Measurements from ENCODE around the gene TRPV3. TPM values are rescaled to one million over a fixed set of nuclear protein-coding genes. Genes with fewer than 3 reads are reported as not detected.

The TRPV3 gene
- total RNA-seq, 4 donors from 2014 or later, result 21.8 to 33.2 (median 25.1) TPM

DNA sequence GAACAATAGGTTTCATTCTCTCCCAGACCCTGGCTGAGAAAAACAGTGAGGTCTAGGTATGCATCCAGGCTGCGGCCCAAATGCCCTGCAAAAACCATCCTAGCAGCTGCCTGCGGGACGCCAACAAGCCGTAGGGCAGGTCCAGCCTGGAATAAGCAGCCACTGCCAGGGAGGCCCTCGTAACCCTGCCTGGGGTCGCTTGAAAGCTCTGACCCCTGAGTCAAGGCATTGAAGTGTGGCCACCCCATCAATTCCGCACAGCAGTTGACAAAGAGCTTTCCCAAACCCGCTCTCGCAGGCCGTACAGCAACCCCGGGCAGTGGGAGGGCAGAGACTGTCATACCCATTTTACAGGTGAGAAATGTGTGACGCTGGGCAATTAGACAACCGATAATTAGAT, 40.5 kb upstream of the TRPV3 start:
- no peak for TF ChIP-seq POLR2A (IDR thresholded peaks at IDR 0.05)
- TF ChIP-seq, protein P1, sequence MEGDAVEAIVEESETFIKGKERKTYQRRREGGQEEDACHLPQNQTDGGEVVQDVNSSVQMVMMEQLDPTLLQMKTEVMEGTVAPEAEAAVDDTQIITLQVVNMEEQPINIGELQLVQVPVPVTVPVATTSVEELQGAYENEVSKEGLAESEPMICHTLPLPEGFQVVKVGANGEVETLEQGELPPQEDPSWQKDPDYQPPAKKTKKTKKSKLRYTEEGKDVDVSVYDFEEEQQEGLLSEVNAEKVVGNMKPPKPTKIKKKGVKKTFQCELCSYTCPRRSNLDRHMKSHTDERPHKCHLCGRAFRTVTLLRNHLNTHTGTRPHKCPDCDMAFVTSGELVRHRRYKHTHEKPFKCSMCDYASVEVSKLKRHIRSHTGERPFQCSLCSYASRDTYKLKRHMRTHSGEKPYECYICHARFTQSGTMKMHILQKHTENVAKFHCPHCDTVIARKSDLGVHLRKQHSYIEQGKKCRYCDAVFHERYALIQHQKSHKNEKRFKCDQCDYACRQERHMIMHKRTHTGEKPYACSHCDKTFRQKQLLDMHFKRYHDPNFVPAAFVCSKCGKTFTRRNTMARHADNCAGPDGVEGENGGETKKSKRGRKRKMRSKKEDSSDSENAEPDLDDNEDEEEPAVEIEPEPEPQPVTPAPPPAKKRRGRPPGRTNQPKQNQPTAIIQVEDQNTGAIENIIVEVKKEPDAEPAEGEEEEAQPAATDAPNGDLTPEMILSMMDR (IDR thresholded peaks at IDR 0.05), result no peak
- 87% methylated on average over 13 of the region's 13 CpGs for WGBS, 2 donors
- intact Hi-C loops (cut with DNase I; ENCODE audit: low total_unique reads), result no loop called here
- no peak for DNase-seq (ENCODE audit: low spot score in 2 of 2)
- no peak overlapping the region for H3K4me3 ChIP-seq (ENCODE audit: low read depth, poor library complexity, severe bottlenecking)

DNA sequence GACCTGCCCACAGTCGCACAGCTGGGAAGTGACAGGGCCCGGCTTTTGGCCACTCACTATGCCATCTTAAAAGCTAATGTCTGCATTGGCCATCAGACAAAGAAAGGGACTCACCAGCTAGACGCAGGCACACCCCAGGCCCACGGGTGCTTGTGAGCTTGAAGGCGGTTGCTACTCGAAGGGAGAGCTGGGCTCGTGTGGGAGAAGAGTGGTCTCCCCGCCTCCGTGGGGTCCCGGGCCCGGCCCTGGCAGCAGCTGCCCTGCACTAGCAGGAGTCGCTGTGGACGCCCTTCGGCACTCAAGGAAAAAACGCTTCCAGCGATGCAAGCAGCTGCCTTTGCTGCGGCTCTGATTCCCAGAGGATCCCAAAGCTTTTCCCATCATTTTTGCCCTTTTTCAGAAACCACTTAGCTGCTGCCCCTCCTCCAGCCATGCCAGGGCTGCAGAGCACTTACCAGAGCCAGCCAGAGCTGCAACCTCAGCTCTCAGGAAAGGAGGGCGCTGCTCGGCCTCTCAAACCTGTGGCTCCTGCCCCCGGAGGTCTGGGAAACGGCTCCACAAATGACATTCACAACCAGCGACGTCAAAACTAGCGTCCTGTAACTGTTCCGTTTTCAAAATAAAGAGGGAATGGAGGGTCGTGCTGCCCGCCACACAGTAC, 39.3 kb upstream of the TRPV3 start:
- no peak for DNase-seq (ENCODE audit: low spot score in 2 of 2)
- no peak overlapping the region for H3K4me3 ChIP-seq (ENCODE audit: low read depth, poor library complexity, severe bottlenecking)
- intact Hi-C loops (cut with DNase I; ENCODE audit: low total_unique reads), result no loop called here
- TF ChIP-seq, protein P1 (IDR thresholded peaks at IDR 0.05), result no peak
- TF ChIP-seq POLR2A (IDR thresholded peaks at IDR 0.05), result no peak
- 92% methylated on average over 25 to 27 of the region's 27 CpGs for whole genome bisulfite sequencing, 2 donors

DNA sequence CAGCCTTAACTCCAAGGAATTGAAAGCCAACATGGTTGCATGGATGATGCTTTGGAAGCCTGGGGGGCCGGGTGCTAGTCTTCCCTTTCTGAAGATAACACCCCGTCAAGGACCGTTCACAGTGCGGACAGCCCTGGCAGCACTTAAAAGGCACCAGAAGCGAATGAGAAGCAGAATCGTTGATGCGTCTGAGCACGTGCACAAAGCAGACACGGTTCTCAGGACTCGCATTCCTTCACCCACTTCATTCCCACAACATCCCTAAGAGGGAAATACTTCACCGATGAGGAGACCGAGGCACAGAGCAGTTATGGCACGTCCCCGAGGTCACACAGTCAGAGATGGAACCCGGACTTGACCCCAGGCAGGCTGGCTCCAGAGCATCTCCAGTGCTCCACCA, 37.4 kb upstream of the TRPV3 start:
- WGBS, 2 donors, result 77 to 80% methylated on average over 15 of the region's 15 CpGs
- DNase-seq (ENCODE audit: low spot score in 2 of 2), result no peak
- no peak for TF ChIP-seq POLR2A (IDR thresholded peaks at IDR 0.05)
- TF ChIP-seq, protein P1 (IDR thresholded peaks at IDR 0.05), result no peak
- H3K4me3 ChIP-seq (ENCODE audit: low read depth, poor library complexity, severe bottlenecking), result no peak overlapping the region
- intact Hi-C loops (cut with DNase I; ENCODE audit: low total_unique reads), result no loop called here

DNA sequence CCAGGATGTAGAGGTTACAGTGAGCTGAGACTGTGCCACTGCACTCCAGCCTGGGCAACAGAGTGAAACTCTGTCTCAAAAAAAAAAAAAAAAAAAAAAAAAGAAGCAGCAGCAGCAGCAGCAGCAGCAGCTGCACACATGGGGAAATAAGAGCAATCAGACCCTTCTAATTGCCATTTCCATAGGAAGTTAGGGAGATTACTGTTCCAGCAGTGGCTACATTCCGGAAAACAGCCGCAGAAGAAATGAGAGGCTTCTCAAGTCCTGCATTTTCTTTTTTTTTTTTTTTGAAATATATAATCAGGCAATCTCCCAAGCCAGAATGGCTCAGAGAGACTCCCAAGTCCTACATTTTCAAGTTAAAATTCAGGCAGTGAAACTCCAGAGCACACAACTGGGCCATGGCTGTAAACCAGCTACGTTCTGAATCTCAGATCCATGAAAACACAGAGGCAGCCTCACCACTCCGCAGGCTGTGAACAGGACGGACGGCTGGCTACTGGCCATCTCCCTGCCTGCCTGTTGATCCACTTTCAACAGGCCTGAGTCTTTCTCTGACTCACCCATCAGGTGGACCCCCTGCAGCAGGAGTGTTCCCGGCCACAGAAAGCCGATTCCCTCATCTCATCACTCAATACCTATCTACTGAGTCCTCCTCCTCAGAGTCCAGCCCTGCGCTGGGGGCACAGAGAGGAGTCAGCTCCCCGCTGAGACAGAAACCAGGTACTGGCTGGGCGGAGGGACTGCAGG, 36.6 kb upstream of the TRPV3 start:
- no peak overlapping the region for H3K4me3 ChIP-seq (ENCODE audit: low read depth, poor library complexity, severe bottlenecking)
- intact Hi-C loops (cut with DNase I; ENCODE audit: low total_unique reads), result no loop called here
- no peak for DNase-seq (ENCODE audit: low spot score in 2 of 2)
- WGBS, 2 donors, result 60 to 82% methylated on average over 11 of the region's 11 CpGs
- TF ChIP-seq POLR2A (IDR thresholded peaks at IDR 0.05), result no peak
- TF ChIP-seq, protein P1 (IDR thresholded peaks at IDR 0.05), result no peak

DNA sequence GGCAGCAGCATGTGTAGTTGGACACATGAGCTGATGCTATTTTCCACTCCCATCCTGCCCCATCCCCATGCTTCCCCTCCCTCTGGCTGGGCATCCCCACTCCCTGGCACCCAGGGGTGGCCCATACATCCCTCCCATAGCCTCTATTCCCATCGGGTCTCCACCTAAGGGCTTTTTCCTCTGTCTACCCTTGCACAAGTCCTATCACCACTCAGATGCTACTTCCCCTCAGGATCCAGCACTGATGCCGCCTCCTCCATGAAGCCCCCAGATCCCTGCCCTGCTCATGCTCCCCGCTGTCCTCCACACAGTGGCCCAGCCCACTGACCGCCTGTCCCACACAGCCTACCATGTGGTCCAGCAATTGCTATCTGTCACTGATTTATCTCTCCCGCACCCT, 35.8 kb upstream of the TRPV3 start:
- intact Hi-C loops (cut with DNase I; ENCODE audit: low total_unique reads), result no loop called here
- no peak for TF ChIP-seq POLR2A (IDR thresholded peaks at IDR 0.05)
- TF ChIP-seq, protein P1 (IDR thresholded peaks at IDR 0.05), result no peak
- WGBS, 2 donors, result 92 to 94% methylated on average over 5 of the region's 5 CpGs
- H3K4me3 ChIP-seq (ENCODE audit: low read depth, poor library complexity, severe bottlenecking), result no peak overlapping the region
- DNase-seq (ENCODE audit: low spot score in 2 of 2), result no peak

Measured in lower leg skin (tissue), 4 donors.